Measurements from ENCODE around the gene CLMP. TPM values are rescaled to one million over a fixed set of nuclear protein-coding genes. Genes with fewer than 3 reads are reported as not detected.

CLMP gene
- total and polyA plus RNA-seq, 4 donors: 8.2 to 107 (median 47.4) TPM

DNA sequence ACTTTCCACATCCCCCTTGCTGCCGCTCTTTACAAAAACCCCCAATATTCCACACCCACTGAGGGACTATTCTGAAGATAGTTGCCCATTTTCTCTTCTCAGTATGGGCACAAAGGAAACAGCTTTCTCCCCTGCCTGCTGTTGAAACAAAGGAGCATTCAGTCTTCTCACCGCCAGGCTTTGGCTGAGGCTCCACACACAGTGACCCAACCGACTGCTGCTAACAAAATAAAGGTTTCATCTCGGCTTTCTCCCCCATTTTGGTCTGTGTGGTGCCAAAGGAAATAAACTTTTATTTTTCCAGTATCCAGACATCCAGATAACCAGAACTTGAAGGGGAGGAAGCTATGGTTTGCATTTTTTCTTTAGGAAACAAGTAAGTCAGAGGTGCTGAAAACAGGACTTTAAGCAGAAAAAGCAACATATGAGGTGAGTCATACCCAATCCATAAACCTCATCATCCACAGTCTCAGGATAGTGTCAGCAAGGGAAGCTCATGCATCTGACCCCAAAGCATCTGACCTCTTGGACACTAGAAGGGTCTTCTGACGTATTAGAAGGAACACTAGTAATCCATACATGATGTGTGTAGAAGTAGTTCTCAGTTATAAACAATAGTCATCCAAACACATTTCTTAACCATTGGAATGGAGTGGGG lies 6.4 kb downstream of the CLMP start:
- H3K27ac ChIP-seq (ENCODE audit: low read depth in 1 of 2, low read length in 2 of 2): peak overlapping the region; percentile 72 to 98
- peak overlapping the region in 1 of 2 donors; percentile 39 for H3K4me3 ChIP-seq (ENCODE audit: low read length in 2 of 2)
- WGBS, 2 donors: 4 to 7% methylated on average over 5 of the region's 5 CpGs
- H3K4me1 ChIP-seq (ENCODE audit: control insufficient read depth in 1 of 2, insufficient read depth in 2 of 2, low read length in 2 of 2): peaks cover 7 to 11% of the 10 kb centered on the region in 2 donors
- no peaks in the 10 kb centered on the region for H3K36me3 ChIP-seq (ENCODE audit: control insufficient read depth in 1 of 2, insufficient read depth in 2 of 2, low read length in 1 of 2)
- H3K9me3 ChIP-seq (ENCODE audit: control insufficient read depth, low read length): no peaks in the 10 kb centered on the region
- ATAC-seq (ENCODE audit: low FRiP score): no peak
- H3K27me3 ChIP-seq (ENCODE audit: control insufficient read depth in 1 of 2, insufficient read depth in 2 of 2, low read length in 1 of 2): no peaks in the 10 kb centered on the region
- DNase-seq: peak in 1 of 2 donors; percentile 59
- intact Hi-C loops (cut with DNase I): no loop called here

DNA sequence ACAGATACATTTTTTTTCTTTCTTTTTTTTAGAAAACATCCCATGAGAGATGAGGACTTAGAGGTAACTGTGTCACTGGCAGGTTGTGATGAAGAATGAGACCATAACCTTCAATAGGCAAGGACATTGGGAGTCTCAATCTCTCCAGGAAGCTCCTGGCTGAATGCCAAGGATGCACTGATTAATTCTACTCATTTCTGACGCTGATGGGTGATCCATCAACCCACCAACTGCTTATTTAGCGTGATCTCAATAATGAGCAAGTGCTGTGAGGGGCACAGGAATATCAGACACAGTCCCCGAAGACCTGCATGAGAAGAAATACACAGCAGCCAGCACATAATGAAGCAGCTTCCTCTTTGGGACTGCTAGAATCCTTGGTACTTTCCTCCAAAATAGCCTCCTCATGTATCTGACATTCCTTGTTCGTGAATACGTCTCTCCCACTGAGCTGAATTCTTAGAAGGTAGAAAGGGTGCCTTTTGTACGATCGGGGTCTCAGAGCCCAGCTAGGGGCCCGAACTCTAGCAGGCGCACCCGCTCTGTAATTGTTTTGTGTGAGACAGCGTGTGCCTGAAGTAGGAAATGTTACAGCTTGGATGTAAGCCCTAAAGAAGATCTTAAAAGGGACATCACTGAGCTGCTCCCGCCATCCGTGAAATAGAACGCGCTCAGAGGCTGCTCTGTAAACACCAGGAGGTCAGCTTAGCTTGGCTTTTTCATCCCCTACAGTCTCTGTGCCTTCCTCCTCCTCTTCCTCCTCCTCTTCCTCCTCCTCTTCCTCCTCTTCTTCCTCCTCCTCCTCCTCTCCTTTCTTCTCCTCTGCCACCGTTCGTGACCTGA lies 7.2 kb downstream of the CLMP start:
- intact Hi-C loops (cut with DNase I): no loop called here
- Histone ChIP-seq H3K4me1 (ENCODE audit: control insufficient read depth in 1 of 2, insufficient read depth in 2 of 2, low read length in 2 of 2) (peaks cover 4 to 11% of the 10 kb centered on the region in 2 donors), H3K36me3 (ENCODE audit: control insufficient read depth in 1 of 2, insufficient read depth in 2 of 2, low read length in 1 of 2) (no peaks in the 10 kb centered on the region), H3K9me3 (ENCODE audit: control insufficient read depth, low read length) (no peaks in the 10 kb centered on the region), H3K27me3 (ENCODE audit: control insufficient read depth in 1 of 2, insufficient read depth in 2 of 2, low read length in 1 of 2) (no peaks in the 10 kb centered on the region), H3K4me3 (ENCODE audit: low read length in 2 of 2) (peak overlapping the region in 1 of 2 donors; percentile 39), H3K27ac (ENCODE audit: low read depth in 1 of 2, low read length in 2 of 2) (peak overlapping the region; percentile 72 to 98)
- WGBS, 2 donors: 14 to 20% methylated on average over 17 of the region's 17 CpGs
- ATAC-seq (ENCODE audit: low FRiP score) (no peak), DNase-seq (no peak)

DNA sequence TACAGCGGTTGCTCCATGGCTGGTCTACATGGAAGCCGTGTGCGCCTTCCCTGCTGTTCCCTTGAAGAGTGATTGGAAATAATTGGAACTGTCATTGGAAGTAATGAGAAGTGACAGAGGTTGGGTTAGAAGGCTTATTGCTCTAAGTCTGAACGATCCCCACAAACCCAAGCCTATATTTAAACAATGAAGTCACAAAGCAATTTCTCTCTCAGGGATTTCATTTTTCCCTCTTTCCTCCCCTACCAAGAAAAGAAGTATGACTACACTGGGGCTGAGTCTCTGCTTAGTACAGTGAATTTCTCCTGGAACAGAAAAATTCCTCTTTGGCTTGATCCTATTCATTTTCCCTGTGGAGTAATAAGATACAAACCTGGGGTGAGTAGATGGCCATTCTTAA lies 7.8 kb downstream of the CLMP start:
- ATAC-seq (ENCODE audit: low FRiP score) (no peak), DNase-seq (no peak)
- Histone ChIP-seq H3K4me3 (ENCODE audit: low read length in 2 of 2) (no peak overlapping the region), H3K36me3 (ENCODE audit: control insufficient read depth in 1 of 2, insufficient read depth in 2 of 2, low read length in 1 of 2) (no peaks in the 10 kb centered on the region), H3K27ac (ENCODE audit: low read depth in 1 of 2, low read length in 2 of 2) (peak overlapping the region in 1 of 2 donors; percentile 72), H3K9me3 (ENCODE audit: control insufficient read depth, low read length) (no peaks in the 10 kb centered on the region), H3K4me1 (ENCODE audit: control insufficient read depth in 1 of 2, insufficient read depth in 2 of 2, low read length in 2 of 2) (peaks cover 4 to 11% of the 10 kb centered on the region in 2 donors), H3K27me3 (ENCODE audit: control insufficient read depth in 1 of 2, insufficient read depth in 2 of 2, low read length in 1 of 2) (no peaks in the 10 kb centered on the region)
- intact Hi-C loops (cut with DNase I): no loop called here
- 71 to 75% methylated on average over 4 of the region's 4 CpGs for WGBS, 2 donors

DNA sequence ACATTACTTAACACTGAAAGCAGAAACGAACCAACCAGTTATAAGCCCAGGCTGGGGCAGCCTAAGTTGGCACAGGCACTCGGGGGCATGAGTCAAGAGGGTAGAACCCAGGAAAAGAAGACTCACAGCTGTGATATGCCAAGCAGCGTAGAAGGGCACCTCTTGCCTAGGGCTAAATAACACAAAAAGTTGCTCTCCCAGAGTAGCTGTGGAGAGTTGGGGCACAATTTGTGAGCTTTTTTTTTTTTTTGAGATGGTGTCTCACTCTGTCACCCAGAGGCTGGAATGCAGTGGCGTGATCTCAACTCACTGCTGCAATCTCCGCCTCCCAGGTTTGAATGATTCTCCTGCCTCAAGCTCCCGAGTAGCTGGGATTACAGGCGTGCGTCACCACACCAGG lies 8.8 kb downstream of the CLMP start:
- 69 to 79% methylated on average over 8 of the region's 8 CpGs for WGBS, 2 donors

DNA sequence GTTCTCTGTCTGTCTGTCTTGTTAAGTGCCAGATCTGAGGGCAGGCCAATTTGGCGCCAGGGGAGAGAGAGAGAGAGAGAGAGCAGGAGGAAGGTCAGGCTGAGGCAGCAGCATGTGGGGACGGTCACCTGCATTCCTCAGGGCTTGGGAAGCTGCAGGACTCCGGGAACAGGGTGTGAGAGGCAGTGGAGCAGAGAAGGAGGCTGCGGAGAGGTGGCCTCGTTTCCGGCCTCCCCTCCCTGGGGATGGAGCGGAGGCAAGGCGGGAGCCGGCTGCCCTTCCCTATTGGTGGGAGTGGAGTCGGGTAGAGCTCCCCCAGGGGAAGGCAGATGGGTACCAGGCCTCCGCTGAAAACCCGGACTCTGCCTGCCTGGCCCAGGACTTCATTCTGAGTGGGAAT lies 9.7 kb downstream of the CLMP start:
- Histone ChIP-seq H3K4me1 (ENCODE audit: control insufficient read depth in 1 of 2, insufficient read depth in 2 of 2, low read length in 2 of 2) (peaks cover 10 to 13% of the 10 kb centered on the region in 2 donors), H3K27ac (ENCODE audit: low read depth in 1 of 2, low read length in 2 of 2) (no peak overlapping the region), H3K4me3 (ENCODE audit: low read length in 2 of 2) (no peak overlapping the region), H3K27me3 (ENCODE audit: control insufficient read depth in 1 of 2, insufficient read depth in 2 of 2, low read length in 1 of 2) (no peaks in the 10 kb centered on the region), H3K36me3 (ENCODE audit: control insufficient read depth in 1 of 2, insufficient read depth in 2 of 2, low read length in 1 of 2) (no peaks in the 10 kb centered on the region), H3K9me3 (ENCODE audit: control insufficient read depth, low read length) (no peaks in the 10 kb centered on the region)
- intact Hi-C loops (cut with DNase I): no loop called here
- 77 to 84% methylated on average over 8 to 12 of the region's 12 CpGs for WGBS, 2 donors
- no peak for DNase-seq
- no peak for ATAC-seq (ENCODE audit: low FRiP score)

More for the DNA sequence above, 8.8 kb downstream of the CLMP start:
- Histone ChIP-seq H3K27me3 (ENCODE audit: control insufficient read depth in 1 of 2, insufficient read depth in 2 of 2, low read length in 1 of 2) (no peaks in the 10 kb centered on the region), H3K4me1 (ENCODE audit: control insufficient read depth in 1 of 2, insufficient read depth in 2 of 2, low read length in 2 of 2) (peaks cover 4 to 11% of the 10 kb centered on the region in 2 donors), H3K4me3 (ENCODE audit: low read length in 2 of 2) (no peak overlapping the region), H3K36me3 (ENCODE audit: control insufficient read depth in 1 of 2, insufficient read depth in 2 of 2, low read length in 1 of 2) (no peaks in the 10 kb centered on the region), H3K27ac (ENCODE audit: low read depth in 1 of 2, low read length in 2 of 2) (no peak overlapping the region), H3K9me3 (ENCODE audit: control insufficient read depth, low read length) (no peaks in the 10 kb centered on the region)
- no peak for DNase-seq
- intact Hi-C loops (cut with DNase I): no loop called here
- no peak for ATAC-seq (ENCODE audit: low FRiP score)

DNA sequence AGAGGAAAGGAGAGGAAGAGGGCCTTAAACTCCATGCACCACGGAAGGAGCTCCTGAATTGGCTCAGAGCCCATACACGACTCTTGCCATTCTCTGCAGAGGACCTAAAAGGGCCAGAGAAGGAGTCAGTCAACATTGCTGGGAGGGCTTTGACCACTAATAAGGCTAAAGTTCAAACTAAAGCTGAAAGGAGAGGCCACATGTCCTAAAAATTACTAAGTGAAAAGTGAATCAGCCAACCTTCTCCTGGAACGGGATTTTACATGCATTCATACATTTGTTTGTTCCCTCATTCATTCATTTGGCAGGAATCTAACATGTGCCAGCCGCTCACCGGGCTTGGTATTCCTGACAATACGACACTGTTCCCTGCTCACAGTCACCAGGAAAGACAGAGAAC lies 10.5 kb downstream of the CLMP start:
- Histone ChIP-seq H3K27ac (ENCODE audit: low read depth in 1 of 2, low read length in 2 of 2) (no peak overlapping the region), H3K4me3 (ENCODE audit: low read length in 2 of 2) (no peak overlapping the region), H3K36me3 (ENCODE audit: control insufficient read depth in 1 of 2, insufficient read depth in 2 of 2, low read length in 1 of 2) (no peaks in the 10 kb centered on the region), H3K4me1 (ENCODE audit: control insufficient read depth in 1 of 2, insufficient read depth in 2 of 2, low read length in 2 of 2) (peaks cover 10 to 13% of the 10 kb centered on the region in 2 donors), H3K9me3 (ENCODE audit: control insufficient read depth, low read length) (no peaks in the 10 kb centered on the region), H3K27me3 (ENCODE audit: control insufficient read depth in 1 of 2, insufficient read depth in 2 of 2, low read length in 1 of 2) (no peaks in the 10 kb centered on the region)
- 54 to 61% methylated on average over 6 of the region's 6 CpGs for WGBS, 2 donors
- DNase-seq (no peak), ATAC-seq (ENCODE audit: low FRiP score) (no peak)
- intact Hi-C loops (cut with DNase I): no loop called here

DNA sequence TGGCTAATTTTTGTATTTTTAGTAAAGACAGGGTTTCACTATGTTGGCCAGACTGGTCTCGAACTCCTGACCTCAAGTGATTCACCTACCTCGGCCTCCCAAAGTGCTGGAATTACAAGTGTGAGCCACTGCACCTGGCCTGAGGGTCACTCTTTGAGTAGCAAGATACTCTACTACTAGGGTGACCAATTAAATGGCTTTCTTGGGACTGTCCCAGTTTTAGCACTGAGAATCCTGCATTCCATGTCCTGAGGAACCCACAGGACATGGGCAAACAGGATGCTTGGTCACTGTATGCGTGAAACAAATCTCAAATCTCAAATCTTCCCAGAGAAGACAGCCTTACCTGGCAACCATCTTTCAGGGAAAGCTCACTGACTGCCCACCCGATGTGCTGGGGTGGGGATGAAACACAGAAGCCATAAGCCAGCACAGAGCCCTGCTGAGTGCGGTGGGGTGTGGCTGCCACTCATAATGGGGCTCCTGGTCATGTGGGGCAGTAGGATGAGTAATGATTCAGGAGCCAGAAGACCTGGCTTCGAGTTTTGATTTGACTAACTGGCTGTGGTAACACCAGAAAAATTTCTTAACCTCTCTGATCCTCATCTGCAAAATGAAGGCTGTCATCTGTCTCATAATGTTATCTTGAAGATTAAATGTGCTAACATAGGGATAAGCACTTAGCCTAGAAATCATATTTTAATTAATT lies 11.5 kb downstream of the CLMP start:
- Histone ChIP-seq H3K27me3 (ENCODE audit: control insufficient read depth in 1 of 2, insufficient read depth in 2 of 2, low read length in 1 of 2) (no peaks in the 10 kb centered on the region), H3K27ac (ENCODE audit: low read depth in 1 of 2, low read length in 2 of 2) (no peak overlapping the region)
- intact Hi-C loops (cut with DNase I): no loop called here

DNA sequence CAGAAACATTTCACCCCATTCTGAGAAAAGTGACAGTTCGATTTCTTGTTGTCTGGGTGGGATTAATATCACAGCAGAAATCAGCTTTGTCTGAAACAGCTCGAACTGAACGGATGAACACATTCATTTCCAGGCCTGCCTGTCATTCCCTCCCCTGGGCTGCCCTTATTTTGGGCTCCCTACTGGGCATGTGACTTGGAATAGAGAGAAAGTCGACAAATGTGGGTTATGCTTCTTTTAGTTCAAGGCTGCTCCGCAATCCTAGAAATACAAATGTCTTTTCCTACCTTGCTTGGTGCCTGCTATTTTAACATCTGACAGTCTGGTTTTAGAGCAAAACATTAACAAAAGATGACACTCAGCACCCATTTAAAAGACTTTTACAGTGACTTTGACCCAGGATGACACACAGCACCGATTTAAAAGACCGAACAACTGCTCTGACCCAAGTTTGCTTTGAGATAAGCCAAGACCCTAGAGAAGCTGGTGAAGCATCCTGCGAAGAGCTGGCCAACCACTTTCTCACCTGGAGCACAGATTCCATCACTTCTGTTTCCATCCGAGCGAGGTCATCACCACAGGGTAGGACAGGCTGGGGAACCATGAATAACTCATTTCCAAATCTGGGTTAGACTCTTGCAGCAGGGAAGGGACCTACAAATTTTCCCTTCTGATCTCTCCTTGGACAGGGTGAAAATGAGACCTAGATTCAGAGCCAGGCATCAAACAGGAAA lies 13.1 kb downstream of the CLMP start:
- DNase-seq (no peak), ATAC-seq (ENCODE audit: low FRiP score) (no peak)
- Histone ChIP-seq H3K27ac (ENCODE audit: low read depth in 1 of 2, low read length in 2 of 2) (no peak overlapping the region), H3K4me1 (ENCODE audit: control insufficient read depth in 1 of 2, insufficient read depth in 2 of 2, low read length in 2 of 2) (peaks cover 4 to 10% of the 10 kb centered on the region in 2 donors), H3K4me3 (ENCODE audit: low read length in 2 of 2) (no peak overlapping the region), H3K9me3 (ENCODE audit: control insufficient read depth, low read length) (no peaks in the 10 kb centered on the region), H3K27me3 (ENCODE audit: control insufficient read depth in 1 of 2, insufficient read depth in 2 of 2, low read length in 1 of 2) (no peaks in the 10 kb centered on the region), H3K36me3 (ENCODE audit: control insufficient read depth in 1 of 2, insufficient read depth in 2 of 2, low read length in 1 of 2) (no peaks in the 10 kb centered on the region)
- intact Hi-C loops (cut with DNase I): no loop called here
- WGBS, 2 donors: 72 to 73% methylated on average over 10 of the region's 10 CpGs

More for the DNA sequence above, 11.5 kb downstream of the CLMP start:
- H3K4me3 ChIP-seq (ENCODE audit: low read length in 2 of 2): no peak overlapping the region
- no peaks in the 10 kb centered on the region for H3K36me3 ChIP-seq (ENCODE audit: control insufficient read depth in 1 of 2, insufficient read depth in 2 of 2, low read length in 1 of 2)
- WGBS, 2 donors: 86 to 90% methylated on average over 6 of the region's 6 CpGs
- H3K9me3 ChIP-seq (ENCODE audit: control insufficient read depth, low read length): no peaks in the 10 kb centered on the region
- H3K4me1 ChIP-seq (ENCODE audit: control insufficient read depth in 1 of 2, insufficient read depth in 2 of 2, low read length in 2 of 2): peaks cover 10 to 13% of the 10 kb centered on the region in 2 donors
- DNase-seq (no peak), ATAC-seq (ENCODE audit: low FRiP score) (no peak)

Data from aorta (tissue), 5 donors.